ENCODE data around the gene FAM32A. TPM values are rescaled to one million over a fixed set of nuclear protein-coding genes. Genes with fewer than 3 reads are reported as not detected.
A peak's percentile ranks its signal among the peaks of the same experiment; 100 is the strongest.

FAM32A gene
- total and polyA plus RNA-seq, 7 donors = 86.9 to 239 (median 93.8) TPM

DNA sequence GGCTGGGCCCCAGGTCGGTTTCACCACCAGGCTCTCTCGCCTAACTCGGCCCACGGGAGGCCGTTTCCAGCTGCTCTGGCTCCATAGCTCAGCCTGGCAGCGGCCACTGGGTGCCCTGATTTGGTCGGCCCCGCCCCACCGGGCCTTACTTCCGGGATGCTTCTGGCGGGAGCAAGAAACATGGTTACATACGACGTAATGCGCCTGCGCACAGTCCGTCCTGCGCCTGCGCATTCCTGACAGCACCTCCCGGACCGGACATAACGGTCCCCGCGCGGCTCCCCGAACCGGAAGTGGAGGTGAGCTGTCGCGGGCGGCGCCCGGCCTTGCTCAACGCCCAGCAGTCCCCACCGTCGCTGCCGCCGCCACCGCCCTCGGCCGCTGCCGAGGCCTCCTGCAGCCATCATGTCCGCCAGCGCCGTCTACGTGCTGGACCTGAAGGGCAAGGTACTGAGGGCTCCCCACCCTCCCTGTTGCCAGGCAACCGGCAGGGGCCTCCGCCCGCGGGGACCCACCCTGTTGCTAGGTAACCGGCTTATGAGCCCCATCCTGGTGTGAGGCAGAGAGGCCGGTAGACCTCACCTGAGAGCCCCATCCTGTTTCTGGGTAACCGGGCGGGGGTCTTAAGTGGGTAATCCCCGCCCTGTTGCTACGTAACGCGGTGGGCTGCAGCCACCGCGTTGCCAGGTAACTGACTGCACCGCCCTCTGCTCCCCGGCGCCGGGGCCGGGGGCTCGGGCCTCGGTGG lies 12.6 kb downstream of the FAM32A start, which contains the start of gene AP1M1:
AP1M1 (plus strand) TSS at position 290 of the 748 bp plus-strand sequence; CDS start at position 406, 116 bp downstream.
- intact Hi-C loops (cut with DNase I) = loop anchor here (1.0 kb wide), 1 partner anchor 12 kb away; the partner anchor contains the start of gene FAM32A
- H3K4me1 ChIP-seq = peaks cover 0 to 32% (median 27%) of the 10 kb centered on the region in 4 donors
- H3K27me3 ChIP-seq = no peaks in the 10 kb centered on the region
- DNase-seq = peak; percentile 99
- H3K4me3 ChIP-seq = peak within 1 kb of the TSS; percentile 92 to 100 (median 94)
- WGBS, 2 donors = 0% methylated on average over 65 of the region's 65 CpGs
- H3K36me3 ChIP-seq = peaks cover 0 to 19% (median 7%) of the 10 kb centered on the region in 4 donors
- H3K27ac ChIP-seq = peak within 1 kb of the TSS; percentile 85 to 90 (median 90)
- TF ChIP-seq POLR2AphosphoS5 (IDR thresholded peaks at IDR 0.05) (peak; percentile 40 to 72 (median 63)), EP300 (IDR thresholded peaks at IDR 0.05) (no peak)
- no peaks in the 10 kb centered on the region for H3K9me3 ChIP-seq

GRCh38 chr19:16198370-16198651 lies 13.1 kb downstream of the FAM32A start:
- intact Hi-C loops (cut with DNase I) = no loop called here
- no peak for DNase-seq
- Histone ChIP-seq H3K36me3 (peaks cover 0 to 19% (median 12%) of the 10 kb centered on the region in 4 donors), H3K4me1 (peaks cover 0 to 32% (median 27%) of the 10 kb centered on the region in 4 donors), H3K27ac (peak overlapping the region; percentile 85 to 90 (median 90)), H3K27me3 (no peaks in the 10 kb centered on the region), H3K4me3 (peak overlapping the region; percentile 92 to 100 (median 94)), H3K9me3 (no peaks in the 10 kb centered on the region)
- 0 to 1% methylated on average over 18 of the region's 18 CpGs for WGBS, 2 donors
- TF ChIP-seq EP300 (IDR thresholded peaks at IDR 0.05) (no peak), POLR2A (IDR thresholded peaks at IDR 0.05) (no peak), CTCF (IDR thresholded peaks at IDR 0.05) (no peak), POLR2AphosphoS5 (IDR thresholded peaks at IDR 0.05) (no peak)

GRCh38 chr19:16199275-16199932 lies 14.2 kb downstream of the FAM32A start:
- peaks cover 0 to 32% (median 27%) of the 10 kb centered on the region in 4 donors for H3K4me1 ChIP-seq
- intact Hi-C loops (cut with DNase I) = no loop called here
- WGBS, 2 donors = 91 to 93% methylated on average over 9 of the region's 9 CpGs
- H3K27me3 ChIP-seq = no peaks in the 10 kb centered on the region
- H3K36me3 ChIP-seq = peaks cover 7 to 29% (median 22%) of the 10 kb centered on the region in 4 donors
- peak; percentile 61 for DNase-seq
- H3K4me3 ChIP-seq = peak overlapping the region in 1 of 4 donors; percentile 92
- TF ChIP-seq POLR2AphosphoS5 (IDR thresholded peaks at IDR 0.05) (no peak), EP300 (IDR thresholded peaks at IDR 0.05) (no peak), CTCF (IDR thresholded peaks at IDR 0.05) (no peak), POLR2A (IDR thresholded peaks at IDR 0.05) (no peak)
- no peaks in the 10 kb centered on the region for H3K9me3 ChIP-seq
- H3K27ac ChIP-seq = peak overlapping the region in 2 of 4 donors; percentile 5 to 44

- Histone ChIP-seq H3K27me3 (no peaks in the 10 kb centered on the region), H3K9me3 (no peaks in the 10 kb centered on the region), H3K4me1 (peaks cover 0 to 35% (median 28%) of the 10 kb centered on the region in 4 donors), H3K27ac (peak overlapping the region in 1 of 4 donors; percentile 44), H3K4me3 (no peak overlapping the region), H3K36me3 (peaks cover 7 to 36% (median 27%) of the 10 kb centered on the region in 4 donors)
- intact Hi-C loops (cut with DNase I) = no loop called here
- TF ChIP-seq POLR2A (IDR thresholded peaks at IDR 0.05) (no peak), EP300 (IDR thresholded peaks at IDR 0.05) (no peak), POLR2AphosphoS5 (IDR thresholded peaks at IDR 0.05) (peak in 1 of 4 donors; percentile 9), CTCF (IDR thresholded peaks at IDR 0.05) (no peak)
- WGBS, 2 donors = 87 to 91% methylated on average over 20 of the region's 20 CpGs
- peak; percentile 78 for DNase-seq
These were observed 15.1 kb downstream of the FAM32A start for GRCh38 chr19:16200038-16201010.
